H9 (cell line): ENCODE data around the gene CMTM7. TPM values are rescaled to one million over a fixed set of nuclear protein-coding genes. Genes with fewer than 3 reads are reported as not detected.

Experiments used
- DNase-seq: peaks from one replicate; pipeline ENCODE4 v3.0.0-alpha.2; 2017
- H2AFZ ChIP-seq: one replicate; pipeline ENCODE4 v1.6.1; 2013; ENCODE audit warnings: mild to moderate bottlenecking, low read length, control low read depth, moderate library complexity
- H2AK5ac ChIP-seq: 2 replicates; pipeline ENCODE4 v1.6.1; 2013; ENCODE audit warnings: low read length, control low read depth, mixed read lengths; ENCODE audit not compliant: insufficient read length
- H2BK120ac ChIP-seq: one replicate; pipeline ENCODE4 v1.6.1; 2013; ENCODE audit warnings: low read depth, mild to moderate bottlenecking, low read length, control low read depth, inconsistent platforms; ENCODE audit not compliant: poor library complexity, severe bottlenecking
- H2BK12ac ChIP-seq: 2 replicates; pipeline ENCODE4 v1.6.1; 2013; ENCODE audit warnings: low read length, control low read depth, mixed read lengths, low read depth; ENCODE audit not compliant: insufficient read length
- H2BK15ac ChIP-seq: 2 replicates; pipeline ENCODE4 v1.6.1; 2013; ENCODE audit warnings: low read depth, low read length, control low read depth
- H2BK20ac ChIP-seq: one replicate; pipeline ENCODE4 v1.6.1; 2013; ENCODE audit warnings: low read depth, mild to moderate bottlenecking, low read length, control low read depth, inconsistent platforms; ENCODE audit not compliant: poor library complexity, severe bottlenecking
- H2BK5ac ChIP-seq: 2 replicates; pipeline ENCODE4 v1.6.1; 2013; ENCODE audit warnings: low read length, control low read depth, mixed read lengths; ENCODE audit not compliant: insufficient read length
- H3K14ac ChIP-seq: 2 replicates; pipeline ENCODE4 v1.6.1; 2013; ENCODE audit warnings: low read length, control low read depth; ENCODE audit not compliant: insufficient read depth
- H3K18ac ChIP-seq: 2 replicates; pipeline ENCODE4 v1.6.1; 2013; ENCODE audit warnings: low read depth, mild to moderate bottlenecking, mixed read lengths, low read length, control low read depth; ENCODE audit not compliant: insufficient read length
- H3K23ac ChIP-seq: 2 replicates; pipeline ENCODE4 v1.6.1; 2013; ENCODE audit warnings: low read length, control low read depth, mixed read lengths, low read depth; ENCODE audit not compliant: insufficient read length
- H3K23me2 ChIP-seq: 2 replicates; pipeline ENCODE4 v1.6.1; 2013; ENCODE audit warnings: low read depth, mild to moderate bottlenecking, mixed read lengths, low read length, control low read depth; ENCODE audit not compliant: insufficient read length, poor library complexity, severe bottlenecking
- H3K27ac ChIP-seq: 2 replicates; pipeline ENCODE4 v1.5.1; 2013; ENCODE audit warnings: low read length, control low read depth, mixed read lengths, low read depth; ENCODE audit not compliant: insufficient read length
- H3K27me3 ChIP-seq: 2 replicates; pipeline ENCODE4 v1.6.1; 2013; ENCODE audit warnings: low read length, control low read depth, inconsistent platforms; ENCODE audit not compliant: insufficient read depth
- H3K4ac ChIP-seq: 2 replicates; pipeline ENCODE4 v1.6.1; 2013; ENCODE audit warnings: low read depth, mild to moderate bottlenecking, control low read depth, inconsistent platforms, low read length, moderate library complexity
- H3K4me1 ChIP-seq: 2 replicates; pipeline ENCODE4 v1.6.1; 2013; ENCODE audit warnings: low read length, control low read depth, inconsistent platforms; ENCODE audit not compliant: insufficient read depth
- H3K4me2 ChIP-seq: 2 replicates; pipeline ENCODE4 v1.6.1; 2013; ENCODE audit warnings: low read length, control low read depth, mixed read lengths; ENCODE audit not compliant: insufficient read length, insufficient read depth
- H3K56ac ChIP-seq: 2 replicates; pipeline ENCODE4 v1.6.1; 2013; ENCODE audit warnings: low read depth, mild to moderate bottlenecking, mixed read lengths, low read length, control low read depth; ENCODE audit not compliant: insufficient read length
- H3K79me1 ChIP-seq: 2 replicates; pipeline ENCODE4 v1.6.1; 2013; ENCODE audit warnings: low read depth, mild to moderate bottlenecking, moderate library complexity, low read length, control low read depth, inconsistent platforms; ENCODE audit not compliant: insufficient read depth, poor library complexity, severe bottlenecking
- H3K79me2 ChIP-seq: 2 replicates; pipeline ENCODE4 v1.6.1; 2013; ENCODE audit warnings: low read length, control low read depth, inconsistent platforms; ENCODE audit not compliant: insufficient read depth
- H3K9ac ChIP-seq: 2 replicates; pipeline ENCODE4 v1.6.1; 2013; ENCODE audit warnings: low read length, control low read depth, mixed read lengths; ENCODE audit not compliant: insufficient read length; ENCODE audit errors: extremely low read depth
- H3K9me3 ChIP-seq: one replicate; pipeline ENCODE4 v1.6.1; 2013; ENCODE audit warnings: low read depth, low read length, inconsistent platforms; ENCODE audit not compliant: control insufficient read depth
- H3T11ph ChIP-seq: one replicate; pipeline ENCODE4 v1.6.1; 2013; ENCODE audit warnings: mild to moderate bottlenecking, low read length, control low read depth, inconsistent platforms
- H4K20me1 ChIP-seq: one replicate; pipeline ENCODE4 v1.6.1; 2013; ENCODE audit not compliant: control insufficient read depth, insufficient read length, insufficient read depth
- H4K5ac ChIP-seq: 2 replicates; pipeline ENCODE4 v1.6.1; 2013; ENCODE audit warnings: low read depth, mild to moderate bottlenecking, mixed read lengths, low read length, control low read depth; ENCODE audit not compliant: insufficient read length
- H4K8ac ChIP-seq: replicated peaks from 2 replicates; pipeline ENCODE4 v1.6.1; 2013; ENCODE audit warnings: low read length, control low read depth, mixed read lengths, low read depth; ENCODE audit not compliant: insufficient read length
- H4K91ac ChIP-seq: 2 replicates; pipeline ENCODE4 v1.6.1; 2013; ENCODE audit warnings: low read depth, mild to moderate bottlenecking, moderate library complexity, mixed read lengths, low read length, control low read depth; ENCODE audit not compliant: insufficient read length
- H3K27ac Mint-ChIP-seq, 3 experiments: 2 replicates in 2 of 3; 3 replicates in 1 of 3; pipeline ENCODE4 v1.8.0; 2020 to 2021; ENCODE audit warnings: mixed read lengths in 3 of 3, mild to moderate bottlenecking in 1 of 3, moderate library complexity in 1 of 3
- H3K27me3 Mint-ChIP-seq: 2 replicates; pipeline ENCODE4 v1.8.0; 2021; ENCODE audit warnings: low read depth, mild to moderate bottlenecking, moderate library complexity, mixed read lengths
- H3K36me3 Mint-ChIP-seq, 3 experiments: 2 replicates in 2 of 3; 3 replicates in 1 of 3; pipeline ENCODE4 v1.8.0; 2020 to 2021; ENCODE audit warnings: low read depth in 3 of 3, mixed read lengths in 3 of 3; ENCODE audit not compliant: insufficient read depth in 1 of 3
- H3K4me1 Mint-ChIP-seq, 2 experiments: 2 replicates each; pipeline ENCODE4 v1.8.0; 2020; ENCODE audit warnings: mixed read lengths in 2 of 2
- H3K4me3 Mint-ChIP-seq, 2 experiments: 2 replicates in 1 of 2; 3 replicates in 1 of 2; pipeline ENCODE4 v1.8.0; 2020 to 2021; ENCODE audit warnings: mild to moderate bottlenecking in 2 of 2, mixed read lengths in 2 of 2, moderate library complexity in 1 of 2
- H3K9me3 Mint-ChIP-seq, 2 experiments: 2 replicates in 1 of 2; 3 replicates in 1 of 2; pipeline ENCODE4 v1.8.0; 2020; ENCODE audit warnings: mild to moderate bottlenecking in 2 of 2, mixed read lengths in 2 of 2, moderate library complexity in 1 of 2
- WGBS: extraction: QIAGEN DNeasy Blood & Tissue Kit; methylation state at CpG from one replicate; pipeline ENCODE4 v1.1.7; 2013; ENCODE audit warnings: missing lambda C conversion rate, low lambda C conversion rate, mixed read lengths; ENCODE audit not compliant: insufficient read length; ENCODE audit errors: extremely low coverage; 5-methylcytosine and 5-hydroxymethylcytosine counted together
- total RNA-seq: library from RNA; stranded (reverse); gene quantifications from 2 replicates; pipeline ENCODE4 v1.2.1, GENCODE V29; 2021
- TF ChIP-seq, protein P1 (sequence below): fragments of 200-600 bp; sonication (generic); conservative IDR thresholded peaks from 3 replicates; pipeline ENCODE4 v1.8.0; 2021; ENCODE audit warnings: antibody characterized with exemption, mild to moderate bottlenecking

CMTM7 gene
- total RNA-seq, 1 experiment from 2014 or later: 23.9 TPM

DNA sequence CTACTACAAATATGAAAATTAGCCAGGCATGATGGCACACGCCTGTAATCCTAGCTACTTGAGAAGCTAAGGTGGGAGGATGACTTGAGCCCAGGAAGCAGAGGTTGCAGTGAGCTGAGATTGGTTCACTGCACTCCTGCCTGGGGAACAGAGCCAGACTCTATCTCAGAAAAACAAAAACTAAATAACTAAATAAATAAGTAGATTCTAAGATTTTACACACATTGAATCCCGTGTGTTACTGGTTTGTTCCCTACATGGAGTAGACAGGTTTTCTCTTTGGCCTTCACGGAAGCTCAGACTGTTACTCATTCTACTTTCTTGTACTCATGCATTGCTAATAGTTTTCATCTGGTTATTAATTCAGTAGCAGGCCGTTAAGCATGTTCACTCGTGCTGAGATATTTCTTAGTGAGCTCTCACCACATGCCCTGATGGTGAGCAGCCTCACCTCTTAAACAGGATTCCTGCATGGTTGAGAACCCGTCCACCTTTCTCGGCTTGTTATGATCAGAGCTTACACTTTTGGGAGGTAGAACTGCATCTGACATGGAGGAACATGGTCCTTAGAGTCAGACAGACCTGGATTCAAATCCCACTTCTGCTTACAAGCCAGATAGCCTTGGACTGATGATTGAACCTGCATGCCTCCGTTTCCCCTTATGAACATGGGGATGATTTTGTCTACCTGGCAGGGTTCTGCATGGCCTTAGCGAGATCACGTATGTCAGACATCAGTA, 49.1 kb downstream of the CMTM7 start:
- H3K56ac ChIP-seq: no peak overlapping the region
- H2BK12ac ChIP-seq: no peak overlapping the region
- WGBS: no CpG with 5 or more reads among the region's 10 CpGs
- no peaks in the 10 kb centered on the region for H4K20me1 ChIP-seq
- no peaks in the 10 kb centered on the region for H3K23me2 ChIP-seq
- TF ChIP-seq, protein P1, sequence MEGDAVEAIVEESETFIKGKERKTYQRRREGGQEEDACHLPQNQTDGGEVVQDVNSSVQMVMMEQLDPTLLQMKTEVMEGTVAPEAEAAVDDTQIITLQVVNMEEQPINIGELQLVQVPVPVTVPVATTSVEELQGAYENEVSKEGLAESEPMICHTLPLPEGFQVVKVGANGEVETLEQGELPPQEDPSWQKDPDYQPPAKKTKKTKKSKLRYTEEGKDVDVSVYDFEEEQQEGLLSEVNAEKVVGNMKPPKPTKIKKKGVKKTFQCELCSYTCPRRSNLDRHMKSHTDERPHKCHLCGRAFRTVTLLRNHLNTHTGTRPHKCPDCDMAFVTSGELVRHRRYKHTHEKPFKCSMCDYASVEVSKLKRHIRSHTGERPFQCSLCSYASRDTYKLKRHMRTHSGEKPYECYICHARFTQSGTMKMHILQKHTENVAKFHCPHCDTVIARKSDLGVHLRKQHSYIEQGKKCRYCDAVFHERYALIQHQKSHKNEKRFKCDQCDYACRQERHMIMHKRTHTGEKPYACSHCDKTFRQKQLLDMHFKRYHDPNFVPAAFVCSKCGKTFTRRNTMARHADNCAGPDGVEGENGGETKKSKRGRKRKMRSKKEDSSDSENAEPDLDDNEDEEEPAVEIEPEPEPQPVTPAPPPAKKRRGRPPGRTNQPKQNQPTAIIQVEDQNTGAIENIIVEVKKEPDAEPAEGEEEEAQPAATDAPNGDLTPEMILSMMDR: no peak
- no peak overlapping the region for H3K4ac ChIP-seq
- H3K79me1 ChIP-seq: no peaks in the 10 kb centered on the region
- H3K23ac ChIP-seq: no peak overlapping the region
- no peaks in the 10 kb centered on the region for H3K27me3 ChIP-seq
- H3K27ac Mint-ChIP-seq: no peak overlapping the region; a peak in 1 of 7 replicates
- H2BK120ac ChIP-seq: no peak overlapping the region
- no peak overlapping the region for H2BK20ac ChIP-seq
- H4K91ac ChIP-seq: no peak overlapping the region
- H4K5ac ChIP-seq: no peak overlapping the region
- no peak overlapping the region for H2AFZ ChIP-seq
- DNase-seq: no peak
- H3K4me3 Mint-ChIP-seq: no peak overlapping the region
- no peaks in the 10 kb centered on the region; the same call in 1 of the 2 replicates for H3K4me1 ChIP-seq
- no peak overlapping the region for H4K8ac ChIP-seq
- H2AK5ac ChIP-seq: no peak overlapping the region
- H3K36me3 Mint-ChIP-seq: peaks cover 9 to 11% (median 11%) of the 10 kb centered on the region in 3 experiments; a peak in 6 of 7 replicates
- no peak overlapping the region for H3T11ph ChIP-seq
- no peak overlapping the region for H3K18ac ChIP-seq
- H3K27ac ChIP-seq: no peak overlapping the region
- H3K9ac ChIP-seq: no peak overlapping the region
- H3K4me2 ChIP-seq: no peak overlapping the region
- no peaks in the 10 kb centered on the region for H3K79me2 ChIP-seq
- H2BK5ac ChIP-seq: no peak overlapping the region
- no peaks in the 10 kb centered on the region for H3K9me3 Mint-ChIP-seq
- H3K27me3 Mint-ChIP-seq: no peaks in the 10 kb centered on the region
- H3K4me1 Mint-ChIP-seq: peaks cover 17 to 24% of the 10 kb centered on the region in 2 experiments
- H2BK15ac ChIP-seq: no peak overlapping the region
- no peaks in the 10 kb centered on the region for H3K9me3 ChIP-seq
- H3K14ac ChIP-seq: no peak overlapping the region
